ENCODE data around the gene PDSS1.
"Not testable (repeated sequence)": the region's sequence is repeated elsewhere in the genome, so short reads cannot be mapped to it uniquely, and the experiment has no call there.

Gene PDSS1

GRCh38 chr10:26697163-26697921, at the start of gene PDSS1:
PDSS1 (plus strand) TSS chr10:26697701; CDS start chr10:26697712, 11 bp downstream.
- H3K27ac ChIP-seq = peak within 1 kb of the TSS; percentile 92
- H3K9me3 ChIP-seq = no peaks in the 10 kb centered on the region
- peak within 1 kb of the TSS; percentile 97 for H3K4me2 ChIP-seq

GRCh38 chr10:26648245-26648636, 49.3 kb upstream of the PDSS1 start:
- not testable (repeated sequence) for H3K4me2 ChIP-seq, H3K4me1 ChIP-seq, H3K27ac ChIP-seq, H3K4me3 ChIP-seq, H3K9me3 ChIP-seq, H3K9ac ChIP-seq, H3K27me3 ChIP-seq, H4K20me1 ChIP-seq, H3K36me3 ChIP-seq

More at GRCh38 chr10:26697163-26697921, at the start of gene PDSS1:
- no peak for TF ChIP-seq Cebpa-rat (IDR thresholded peaks at IDR 0.05)
- Histone ChIP-seq H3K4me3 (peak within 1 kb of the TSS; percentile 86), H3K9ac (peak within 1 kb of the TSS; percentile 92), H3K27me3 (no peaks in the 10 kb centered on the region), H3K4me1 (peaks cover 25% of the 10 kb centered on the region), H3K36me3 (peaks cover 17% of the 10 kb centered on the region), H4K20me1 (peaks cover 14% of the 10 kb centered on the region)

- Histone ChIP-seq H3K4me3 (no peak overlapping the region), H4K20me1 (no peaks in the 10 kb centered on the region), H3K9ac (no peak overlapping the region), H3K4me2 (no peak overlapping the region), H3K36me3 (no peaks in the 10 kb centered on the region), H3K9me3 (no peaks in the 10 kb centered on the region), H3K27me3 (no peaks in the 10 kb centered on the region), H3K27ac (no peak overlapping the region), H3K4me1 (no peaks in the 10 kb centered on the region)
- no peak for TF ChIP-seq Cebpa-rat (IDR thresholded peaks at IDR 0.05)
Observed at GRCh38 chr10:26650406-26650805, 47.1 kb upstream of the PDSS1 start.

GRCh38 chr10:26651476-26651875, 46.0 kb upstream of the PDSS1 start:
- not testable (repeated sequence) for H3K36me3 ChIP-seq, H3K9ac ChIP-seq, H3K9me3 ChIP-seq, H3K4me3 ChIP-seq, H4K20me1 ChIP-seq, H3K4me1 ChIP-seq, H3K27ac ChIP-seq, H3K27me3 ChIP-seq, H3K4me2 ChIP-seq

- no peak overlapping the region for H3K9ac ChIP-seq
- no peaks in the 10 kb centered on the region for H3K36me3 ChIP-seq
- no peak overlapping the region for H3K4me3 ChIP-seq
- no peak for TF ChIP-seq Cebpa-rat (IDR thresholded peaks at IDR 0.05)
- H3K4me2 ChIP-seq = no peak overlapping the region
- no peak overlapping the region for H3K27ac ChIP-seq
- H3K4me1 ChIP-seq = no peaks in the 10 kb centered on the region
- no peaks in the 10 kb centered on the region for H4K20me1 ChIP-seq
- no peaks in the 10 kb centered on the region for H3K27me3 ChIP-seq
- no peaks in the 10 kb centered on the region for H3K9me3 ChIP-seq
Observed at GRCh38 chr10:26653004-26653403, 44.5 kb upstream of the PDSS1 start.

GRCh38 chr10:26655746-26656145, 41.8 kb upstream of the PDSS1 start:
- TF ChIP-seq Cebpa-rat (IDR thresholded peaks at IDR 0.05) = no peak
- H3K9me3 ChIP-seq = no peaks in the 10 kb centered on the region
- H3K4me1 ChIP-seq = no peaks in the 10 kb centered on the region
- no peaks in the 10 kb centered on the region for H3K27me3 ChIP-seq
- no peak overlapping the region for H3K27ac ChIP-seq
- H3K4me3 ChIP-seq = no peak overlapping the region
- H3K4me2 ChIP-seq = no peak overlapping the region
- no peaks in the 10 kb centered on the region for H4K20me1 ChIP-seq
- H3K36me3 ChIP-seq = no peaks in the 10 kb centered on the region
- H3K9ac ChIP-seq = no peak overlapping the region

GRCh38 chr10:26662864-26663263, 34.6 kb upstream of the PDSS1 start:
- Histone ChIP-seq H3K36me3 (no peaks in the 10 kb centered on the region), H3K4me1 (no peaks in the 10 kb centered on the region), H3K27ac (no peak overlapping the region), H3K4me2 (no peak overlapping the region), H3K9ac (no peak overlapping the region), H3K4me3 (no peak overlapping the region), H3K9me3 (peaks cover 9% of the 10 kb centered on the region), H4K20me1 (no peaks in the 10 kb centered on the region), H3K27me3 (no peaks in the 10 kb centered on the region)
- no peak for TF ChIP-seq Cebpa-rat (IDR thresholded peaks at IDR 0.05)

GRCh38 chr10:26665080-26666048, 32.1 kb upstream of the PDSS1 start:
- no peaks in the 10 kb centered on the region for H3K36me3 ChIP-seq
- H3K4me1 ChIP-seq = no peaks in the 10 kb centered on the region
- H4K20me1 ChIP-seq = no peaks in the 10 kb centered on the region
- no peak overlapping the region for H3K4me3 ChIP-seq
- H3K4me2 ChIP-seq = no peak overlapping the region
- no peaks in the 10 kb centered on the region for H3K27me3 ChIP-seq
- no peak for TF ChIP-seq Cebpa-rat (IDR thresholded peaks at IDR 0.05)
- H3K9ac ChIP-seq = no peak overlapping the region
- H3K27ac ChIP-seq = no peak overlapping the region
- peaks cover 9% of the 10 kb centered on the region for H3K9me3 ChIP-seq

- Histone ChIP-seq H3K9ac (no peak overlapping the region), H3K9me3 (peaks cover 4% of the 10 kb centered on the region; the same call in 1 of the 2 replicates), H3K27me3 (no peaks in the 10 kb centered on the region), H3K4me3 (no peak overlapping the region), H3K27ac (no peak overlapping the region), H4K20me1 (no peaks in the 10 kb centered on the region), H3K4me2 (no peak overlapping the region), H3K4me1 (no peaks in the 10 kb centered on the region), H3K36me3 (no peaks in the 10 kb centered on the region)
- TF ChIP-seq Cebpa-rat (IDR thresholded peaks at IDR 0.05) = no peak
Observed at GRCh38 chr10:26675873-26676257, 21.6 kb upstream of the PDSS1 start.

GRCh38 chr10:26679588-26679987, 17.9 kb upstream of the PDSS1 start:
- H3K4me2 ChIP-seq = no peak overlapping the region
- H3K36me3 ChIP-seq = no peaks in the 10 kb centered on the region
- no peak overlapping the region for H3K9ac ChIP-seq

More at GRCh38 chr10:26679588-26679987, 17.9 kb upstream of the PDSS1 start:
- H3K4me1 ChIP-seq = peaks cover 16% of the 10 kb centered on the region; the same call in 1 of the 2 replicates
- no peak overlapping the region for H3K27ac ChIP-seq
- no peaks in the 10 kb centered on the region for H4K20me1 ChIP-seq
- no peaks in the 10 kb centered on the region for H3K27me3 ChIP-seq
- H3K4me3 ChIP-seq = no peak overlapping the region
- peaks cover 4% of the 10 kb centered on the region; the same call in 1 of the 2 replicates for H3K9me3 ChIP-seq
- no peak for TF ChIP-seq Cebpa-rat (IDR thresholded peaks at IDR 0.05)
